Activated naive CD4-positive, alpha-beta T cell treated with anti-CD3 and anti-CD28 coated beads, Interleukin-2, amount 50 U/mL, for 24 hours (primary cell): ENCODE data around the gene AFM.

Source experiments
- H3K27ac Mint-ChIP-seq: one replicate; pipeline ENCODE4 v1.8.0; 2021; ENCODE audit warnings: mild to moderate bottlenecking, mixed read lengths
- H3K27me3 Mint-ChIP-seq: one replicate; pipeline ENCODE4 v1.8.0; 2021; ENCODE audit warnings: mixed read lengths
- H3K36me3 Mint-ChIP-seq: one replicate; pipeline ENCODE4 v1.8.0; 2021; ENCODE audit warnings: mixed read lengths
- H3K4me1 Mint-ChIP-seq: one replicate; pipeline ENCODE4 v1.8.0; 2021; ENCODE audit warnings: mixed read lengths
- H3K4me3 Mint-ChIP-seq: one replicate; pipeline ENCODE4 v1.8.0; 2021; ENCODE audit warnings: mild to moderate bottlenecking, mixed read lengths
- H3K9me3 Mint-ChIP-seq: one replicate; pipeline ENCODE4 v1.8.0; 2021; ENCODE audit warnings: mixed read lengths

The AFM gene

GRCh38 chr4:73460913-73461522 lies 20.5 kb upstream of the AFM start:
- H3K4me1 Mint-ChIP-seq: no peaks in the 10 kb centered on the region
- no peak overlapping the region for H3K4me3 Mint-ChIP-seq
- H3K27me3 Mint-ChIP-seq: peaks cover 8% of the 10 kb centered on the region
- no peaks in the 10 kb centered on the region for H3K9me3 Mint-ChIP-seq
- H3K27ac Mint-ChIP-seq: no peak overlapping the region
- no peaks in the 10 kb centered on the region for H3K36me3 Mint-ChIP-seq

- Mint-ChIP-seq H3K27ac (no peak overlapping the region), H3K4me3 (no peak overlapping the region), H3K27me3 (peaks cover 3% of the 10 kb centered on the region), H3K36me3 (no peaks in the 10 kb centered on the region), H3K4me1 (no peaks in the 10 kb centered on the region), H3K9me3 (no peaks in the 10 kb centered on the region)
Observed at GRCh38 chr4:73468170-73468569, 13.4 kb upstream of the AFM start.

- H3K9me3 Mint-ChIP-seq: no peaks in the 10 kb centered on the region
- H3K27me3 Mint-ChIP-seq: peaks cover 4% of the 10 kb centered on the region
- no peaks in the 10 kb centered on the region for H3K4me1 Mint-ChIP-seq
- H3K27ac Mint-ChIP-seq: no peak overlapping the region
- H3K36me3 Mint-ChIP-seq: no peaks in the 10 kb centered on the region
- no peak overlapping the region for H3K4me3 Mint-ChIP-seq
Observed at GRCh38 chr4:73470728-73471127, 10.8 kb upstream of the AFM start.

GRCh38 chr4:73477176-73477575 lies 4.4 kb upstream of the AFM start:
- H3K27me3 Mint-ChIP-seq: peaks cover 4% of the 10 kb centered on the region
- no peak overlapping the region for H3K27ac Mint-ChIP-seq
- no peak overlapping the region for H3K4me3 Mint-ChIP-seq
- no peaks in the 10 kb centered on the region for H3K4me1 Mint-ChIP-seq
- H3K36me3 Mint-ChIP-seq: no peaks in the 10 kb centered on the region
- H3K9me3 Mint-ChIP-seq: no peaks in the 10 kb centered on the region

GRCh38 chr4:73479323-73479722 lies 2.2 kb upstream of the AFM start:
- H3K27me3 Mint-ChIP-seq: peaks cover 4% of the 10 kb centered on the region
- H3K27ac Mint-ChIP-seq: no peak overlapping the region

GRCh38 chr4:73485085-73485484 lies 3.5 kb downstream of the AFM start:
- H3K27me3 Mint-ChIP-seq: peaks cover 2% of the 10 kb centered on the region
- H3K36me3 Mint-ChIP-seq: no peaks in the 10 kb centered on the region
- H3K27ac Mint-ChIP-seq: no peak overlapping the region
- H3K4me1 Mint-ChIP-seq: no peaks in the 10 kb centered on the region
- no peak overlapping the region for H3K4me3 Mint-ChIP-seq
- H3K9me3 Mint-ChIP-seq: no peaks in the 10 kb centered on the region

More at GRCh38 chr4:73479323-73479722, 2.2 kb upstream of the AFM start:
- no peaks in the 10 kb centered on the region for H3K36me3 Mint-ChIP-seq
- no peaks in the 10 kb centered on the region for H3K4me1 Mint-ChIP-seq
- no peak overlapping the region for H3K4me3 Mint-ChIP-seq
- H3K9me3 Mint-ChIP-seq: no peaks in the 10 kb centered on the region

- H3K36me3 Mint-ChIP-seq: no peaks in the 10 kb centered on the region
- H3K4me3 Mint-ChIP-seq: no peak overlapping the region
- H3K4me1 Mint-ChIP-seq: no peaks in the 10 kb centered on the region
- no peak overlapping the region for H3K27ac Mint-ChIP-seq
- H3K27me3 Mint-ChIP-seq: peaks cover 2% of the 10 kb centered on the region
- H3K9me3 Mint-ChIP-seq: no peaks in the 10 kb centered on the region
Observed at GRCh38 chr4:73485596-73485995, 4.1 kb downstream of the AFM start.

- no peak overlapping the region for H3K27ac Mint-ChIP-seq
- no peaks in the 10 kb centered on the region for H3K4me1 Mint-ChIP-seq
- no peaks in the 10 kb centered on the region for H3K9me3 Mint-ChIP-seq
- H3K4me3 Mint-ChIP-seq: no peak overlapping the region
- H3K36me3 Mint-ChIP-seq: no peaks in the 10 kb centered on the region
- peaks cover 2% of the 10 kb centered on the region for H3K27me3 Mint-ChIP-seq
Observed at GRCh38 chr4:73486497-73486896, 5.0 kb downstream of the AFM start.

- H3K9me3 Mint-ChIP-seq: no peaks in the 10 kb centered on the region
- no peak overlapping the region for H3K27ac Mint-ChIP-seq
Observed at GRCh38 chr4:73487233-73487632, 5.7 kb downstream of the AFM start.

GRCh38 chr4:73499996-73500765 lies 18.6 kb downstream of the AFM start:
- Mint-ChIP-seq H3K4me3 (no peak overlapping the region), H3K4me1 (peaks cover 3% of the 10 kb centered on the region), H3K27me3 (peaks cover 2% of the 10 kb centered on the region), H3K27ac (no peak overlapping the region), H3K9me3 (no peaks in the 10 kb centered on the region), H3K36me3 (no peaks in the 10 kb centered on the region)

More at GRCh38 chr4:73487233-73487632, 5.7 kb downstream of the AFM start:
- Mint-ChIP-seq H3K27me3 (peaks cover 2% of the 10 kb centered on the region), H3K4me1 (no peaks in the 10 kb centered on the region), H3K36me3 (no peaks in the 10 kb centered on the region), H3K4me3 (no peak overlapping the region)

GRCh38 chr4:73501664-73502265 lies 20.2 kb downstream of the AFM start:
- peaks cover 3% of the 10 kb centered on the region for H3K27me3 Mint-ChIP-seq
- H3K4me3 Mint-ChIP-seq: no peak overlapping the region
- H3K27ac Mint-ChIP-seq: no peak overlapping the region
- H3K36me3 Mint-ChIP-seq: no peaks in the 10 kb centered on the region
- no peaks in the 10 kb centered on the region for H3K9me3 Mint-ChIP-seq
- H3K4me1 Mint-ChIP-seq: peaks cover 3% of the 10 kb centered on the region

- no peaks in the 10 kb centered on the region for H3K9me3 Mint-ChIP-seq
Observed at GRCh38 chr4:73505567-73505966, 24.0 kb downstream of the AFM start.

GRCh38 chr4:73507541-73507940 lies 26.0 kb downstream of the AFM start:
- H3K36me3 Mint-ChIP-seq: no peaks in the 10 kb centered on the region
- H3K27ac Mint-ChIP-seq: no peak overlapping the region
- H3K27me3 Mint-ChIP-seq: peaks cover 1% of the 10 kb centered on the region
- no peak overlapping the region for H3K4me3 Mint-ChIP-seq
- no peaks in the 10 kb centered on the region for H3K4me1 Mint-ChIP-seq
- H3K9me3 Mint-ChIP-seq: no peaks in the 10 kb centered on the region

More at GRCh38 chr4:73505567-73505966, 24.0 kb downstream of the AFM start:
- Mint-ChIP-seq H3K27ac (no peak overlapping the region), H3K4me1 (no peaks in the 10 kb centered on the region), H3K27me3 (peaks cover 3% of the 10 kb centered on the region), H3K4me3 (no peak overlapping the region), H3K36me3 (no peaks in the 10 kb centered on the region)

GRCh38 chr4:73508651-73509050 lies 27.1 kb downstream of the AFM start:
- no peak overlapping the region for H3K4me3 Mint-ChIP-seq
- H3K27ac Mint-ChIP-seq: no peak overlapping the region
- no peaks in the 10 kb centered on the region for H3K4me1 Mint-ChIP-seq
- H3K36me3 Mint-ChIP-seq: no peaks in the 10 kb centered on the region
- H3K27me3 Mint-ChIP-seq: peaks cover 1% of the 10 kb centered on the region
- H3K9me3 Mint-ChIP-seq: no peaks in the 10 kb centered on the region

GRCh38 chr4:73518340-73518739 lies 36.8 kb downstream of the AFM start:
- no peak overlapping the region for H3K27ac Mint-ChIP-seq
- no peaks in the 10 kb centered on the region for H3K4me1 Mint-ChIP-seq

GRCh38 chr4:73520821-73521220 lies 39.3 kb downstream of the AFM start:
- Mint-ChIP-seq H3K36me3 (no peaks in the 10 kb centered on the region), H3K27ac (no peak overlapping the region), H3K27me3 (peaks cover 2% of the 10 kb centered on the region)

More at GRCh38 chr4:73518340-73518739, 36.8 kb downstream of the AFM start:
- H3K27me3 Mint-ChIP-seq: no peaks in the 10 kb centered on the region
- no peaks in the 10 kb centered on the region for H3K9me3 Mint-ChIP-seq
- no peak overlapping the region for H3K4me3 Mint-ChIP-seq
- H3K36me3 Mint-ChIP-seq: no peaks in the 10 kb centered on the region

More at GRCh38 chr4:73520821-73521220, 39.3 kb downstream of the AFM start:
- H3K4me3 Mint-ChIP-seq: no peak overlapping the region
- H3K4me1 Mint-ChIP-seq: no peaks in the 10 kb centered on the region
- no peaks in the 10 kb centered on the region for H3K9me3 Mint-ChIP-seq
